Cardiac septum (tissue), 1 donor: ENCODE data around the gene FGD2. TPM values are rescaled to one million over a fixed set of nuclear protein-coding genes. Genes with fewer than 3 reads are reported as not detected.
"Not testable (repeated sequence)": the region's sequence is repeated elsewhere in the genome, so short reads cannot be mapped to it uniquely, and the experiment has no call there.

Experiments used
- DNase-seq: peaks from one replicate; pipeline ENCODE4 v3.0.0-alpha.2; 2020; ENCODE audit warnings: low spot score
- intact Hi-C: fragments of 100-400 bp; cut with DNase I; formaldehyde crosslinking; loops from one replicate; pipeline ENCODE4 v1.14.0; 2022
- total RNA-seq: library from RNA; stranded (reverse); fragmentation: NEBNext Ultra II Directional; extraction: Animal tissue kit (Norgen Biotek cat#: 25700); gene quantifications from one replicate; pipeline ENCODE4 v1.2.1, GENCODE V29; 2021
- donor health status: DM: no; HTN: no; CAD: no.

Gene FGD2
- total RNA-seq, 1 donor from 2014 or later: 2.3 TPM

GRCh38 chr6:37050045-37050853 lies 44.8 kb downstream of the FGD2 start:
- intact Hi-C loops: no loop called here

GRCh38 chr6:37050854-37051137 lies 45.3 kb downstream of the FGD2 start:
- intact Hi-C loops: loop anchor here (1.0 kb wide), 1 partner anchor 122 kb away; no protein-coding TSS in a partner anchor
- DNase-seq: peak; percentile 72

More at GRCh38 chr6:37050045-37050853, 44.8 kb downstream of the FGD2 start:
- peak; percentile 92 for DNase-seq

DNA sequence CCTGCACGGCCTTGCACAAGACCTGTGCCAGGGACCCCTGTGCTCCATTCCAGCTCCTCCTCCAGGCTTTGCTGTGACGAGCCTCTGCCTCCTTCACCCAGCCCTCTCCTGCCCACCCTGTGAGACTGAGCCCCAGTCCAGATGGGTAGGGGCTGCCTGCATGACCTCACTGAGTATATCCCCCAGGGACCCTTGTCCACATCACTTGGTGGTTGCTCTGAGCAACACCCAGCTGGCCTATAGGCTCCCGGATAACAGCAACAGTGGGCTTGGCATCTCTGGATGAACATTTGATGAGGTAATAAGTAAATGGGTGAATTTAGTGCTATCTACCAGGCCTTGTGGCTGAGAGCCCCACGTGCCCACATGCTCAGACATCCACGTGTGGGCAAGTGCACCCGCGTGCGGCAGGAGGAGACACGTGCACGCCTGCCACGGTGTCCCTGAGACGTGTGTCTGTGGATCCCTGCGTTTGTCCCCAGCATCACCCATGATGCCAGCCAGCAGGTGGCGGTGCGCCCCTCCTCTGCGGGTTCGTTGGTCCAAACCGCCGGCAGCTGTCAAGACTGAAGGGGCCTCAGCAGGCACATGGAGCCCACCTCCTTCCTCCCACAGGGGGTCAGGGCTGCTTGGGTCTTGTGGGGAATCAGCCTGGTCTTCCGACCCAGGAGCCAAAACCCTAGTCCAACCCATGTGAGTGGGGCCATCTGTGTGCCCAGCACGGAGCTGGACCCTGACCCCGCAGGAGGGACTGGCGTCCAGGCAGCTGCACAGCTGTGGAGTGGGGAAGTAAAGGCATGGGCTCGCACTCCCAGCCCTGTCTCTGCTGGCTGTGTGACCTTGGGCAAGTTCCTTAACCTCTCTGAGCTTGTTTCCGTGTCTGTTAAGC lies 45.9 kb downstream of the FGD2 start:
- peak; percentile 96 for DNase-seq
- intact Hi-C loops: loop anchor here (1.0 kb wide), 1 partner anchor 121 kb away; no protein-coding TSS in a partner anchor

DNA sequence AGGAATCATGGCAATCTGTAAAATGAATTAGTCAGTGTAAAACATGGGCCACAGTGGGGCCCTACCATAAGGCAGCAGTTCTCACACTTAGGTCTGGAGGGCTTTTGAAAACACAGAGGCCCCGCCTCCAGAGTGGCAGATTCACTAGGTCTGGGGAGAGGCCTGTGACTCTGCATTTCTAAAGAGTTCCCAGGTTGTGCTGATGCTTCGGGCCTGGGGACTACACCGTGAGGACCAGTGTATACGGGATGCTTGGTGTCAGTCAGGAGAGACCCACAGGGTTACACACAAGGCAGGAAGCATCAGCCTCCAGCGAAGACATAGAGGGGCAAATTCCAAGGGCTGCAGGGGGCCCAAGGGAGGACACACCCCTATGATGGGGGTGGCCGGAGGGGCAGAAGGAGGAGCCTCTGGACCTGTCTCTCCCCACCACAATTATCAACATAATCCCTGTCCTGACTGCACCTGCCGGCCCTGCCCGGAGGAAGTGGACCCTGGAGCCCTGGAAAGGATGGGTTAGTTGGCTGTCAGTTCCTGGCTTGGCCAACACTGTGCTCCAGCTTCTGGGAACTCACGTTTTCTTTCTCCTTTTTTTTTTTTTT lies 46.7 kb downstream of the FGD2 start:
- intact Hi-C loops: no loop called here
- DNase-seq: peak; percentile 43

- no peak for DNase-seq
- intact Hi-C loops: no loop called here
Observed at GRCh38 chr6:37053683-37054082, 48.2 kb downstream of the FGD2 start.

DNA sequence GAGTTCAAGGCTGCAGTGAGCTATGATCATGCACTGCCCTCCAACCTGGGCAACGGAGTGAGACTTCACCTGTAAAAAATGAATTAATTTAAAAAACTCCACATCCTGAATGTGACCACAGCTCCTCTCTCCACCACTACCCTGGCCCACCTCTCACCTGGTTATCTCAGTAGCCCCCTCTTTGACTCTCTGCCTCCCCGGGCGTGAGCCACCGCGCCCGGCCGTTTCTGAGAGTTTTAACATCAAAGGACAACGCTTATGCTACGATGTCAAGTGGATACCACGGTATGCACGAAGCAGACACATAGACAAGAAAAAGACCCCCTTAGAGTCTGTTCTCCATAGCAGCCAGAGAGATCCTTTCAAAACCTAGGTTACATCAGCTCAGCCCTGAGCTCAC lies 48.7 kb downstream of the FGD2 start:
- DNase-seq: peak; percentile 15
- intact Hi-C loops: no loop called here

DNA sequence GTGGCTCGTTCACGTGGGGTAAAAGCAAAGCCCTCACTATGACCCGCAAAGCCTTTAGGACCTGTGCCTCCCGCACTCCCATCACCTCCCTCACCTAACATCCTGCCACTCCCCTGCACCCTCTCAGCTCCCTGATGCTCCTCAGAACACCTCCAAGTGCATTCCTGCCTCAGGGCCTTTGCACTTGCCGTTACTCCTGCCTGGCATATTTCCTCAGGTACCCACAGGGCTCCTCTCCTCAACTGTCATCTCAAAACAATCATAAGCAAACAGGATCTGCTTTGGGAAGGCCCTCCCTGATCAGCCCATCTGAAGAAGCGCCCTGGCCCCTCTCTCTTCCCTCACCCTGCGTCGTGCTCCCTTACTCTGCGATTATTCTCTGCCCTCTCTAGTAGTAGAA lies 49.1 kb downstream of the FGD2 start:
- peak; percentile 27 for DNase-seq
- intact Hi-C loops: no loop called here

DNA sequence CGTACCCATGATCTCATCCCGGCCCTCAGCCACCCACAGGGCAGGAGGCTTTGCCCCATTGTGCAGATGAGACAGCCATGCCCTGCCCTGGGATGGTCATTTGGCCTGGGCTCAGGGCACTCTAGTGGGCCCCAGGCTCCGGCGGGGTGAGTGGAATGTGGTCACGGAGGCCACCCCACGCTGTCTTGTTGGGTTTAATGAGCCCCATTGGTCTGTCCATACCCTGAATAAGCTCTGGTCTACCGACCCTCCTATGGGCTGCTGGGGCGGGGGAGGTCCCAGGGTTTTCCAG lies 50.6 kb downstream of the FGD2 start:
- intact Hi-C loops: loop anchor here (5.0 kb wide), 1 partner anchor 71 kb away; no protein-coding TSS in a partner anchor
- no peak for DNase-seq

- intact Hi-C loops: loop anchor here (5.0 kb wide), 1 partner anchor 71 kb away; no protein-coding TSS in a partner anchor
- no peak for DNase-seq
Observed at GRCh38 chr6:37056439-37057127, 51.1 kb downstream of the FGD2 start.

- intact Hi-C loops: loop anchor here (5.0 kb wide), 1 partner anchor 70 kb away; no protein-coding TSS in a partner anchor
Observed at GRCh38 chr6:37057128-37057471, 51.6 kb downstream of the FGD2 start.

GRCh38 chr6:37057678-37058077 lies 52.2 kb downstream of the FGD2 start:
- no peak for DNase-seq
- intact Hi-C loops: loop anchor here (5.0 kb wide), 1 partner anchor 70 kb away; no protein-coding TSS in a partner anchor

More at GRCh38 chr6:37057128-37057471, 51.6 kb downstream of the FGD2 start:
- no peak for DNase-seq

DNA sequence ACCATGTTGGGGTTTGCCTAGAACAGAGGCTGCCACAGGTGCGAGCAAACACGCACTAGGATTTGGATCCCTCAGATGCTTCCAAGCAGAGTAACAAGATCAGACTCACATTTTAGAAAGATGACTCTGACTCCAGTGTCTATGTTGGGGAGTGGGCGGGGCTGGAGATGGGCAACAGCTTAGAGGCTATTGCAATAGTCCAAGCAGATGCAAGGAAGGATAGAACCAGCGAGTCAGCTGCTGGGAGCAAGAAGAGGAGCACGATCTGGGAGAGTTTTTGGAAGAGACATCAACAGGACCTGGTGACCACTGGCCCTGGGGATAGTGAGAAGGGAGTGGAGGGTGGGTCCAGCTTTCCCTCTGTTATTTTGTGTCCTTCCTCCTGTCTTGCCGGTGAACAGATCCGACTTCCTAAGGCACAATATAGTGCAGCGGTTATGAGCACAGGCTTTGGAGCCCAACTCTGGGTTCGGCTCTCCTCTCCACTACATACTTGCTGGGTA lies 52.7 kb downstream of the FGD2 start:
- intact Hi-C loops: loop anchor here (5.0 kb wide), 1 partner anchor 69 kb away; no protein-coding TSS in a partner anchor

GRCh38 chr6:37058984-37059343 lies 53.5 kb downstream of the FGD2 start:
- intact Hi-C loops: loop anchor here (5.0 kb wide), 1 partner anchor 68 kb away; no protein-coding TSS in a partner anchor
- DNase-seq: not testable (repeated sequence)

More for the DNA sequence above, 52.7 kb downstream of the FGD2 start:
- DNase-seq: no peak

DNA sequence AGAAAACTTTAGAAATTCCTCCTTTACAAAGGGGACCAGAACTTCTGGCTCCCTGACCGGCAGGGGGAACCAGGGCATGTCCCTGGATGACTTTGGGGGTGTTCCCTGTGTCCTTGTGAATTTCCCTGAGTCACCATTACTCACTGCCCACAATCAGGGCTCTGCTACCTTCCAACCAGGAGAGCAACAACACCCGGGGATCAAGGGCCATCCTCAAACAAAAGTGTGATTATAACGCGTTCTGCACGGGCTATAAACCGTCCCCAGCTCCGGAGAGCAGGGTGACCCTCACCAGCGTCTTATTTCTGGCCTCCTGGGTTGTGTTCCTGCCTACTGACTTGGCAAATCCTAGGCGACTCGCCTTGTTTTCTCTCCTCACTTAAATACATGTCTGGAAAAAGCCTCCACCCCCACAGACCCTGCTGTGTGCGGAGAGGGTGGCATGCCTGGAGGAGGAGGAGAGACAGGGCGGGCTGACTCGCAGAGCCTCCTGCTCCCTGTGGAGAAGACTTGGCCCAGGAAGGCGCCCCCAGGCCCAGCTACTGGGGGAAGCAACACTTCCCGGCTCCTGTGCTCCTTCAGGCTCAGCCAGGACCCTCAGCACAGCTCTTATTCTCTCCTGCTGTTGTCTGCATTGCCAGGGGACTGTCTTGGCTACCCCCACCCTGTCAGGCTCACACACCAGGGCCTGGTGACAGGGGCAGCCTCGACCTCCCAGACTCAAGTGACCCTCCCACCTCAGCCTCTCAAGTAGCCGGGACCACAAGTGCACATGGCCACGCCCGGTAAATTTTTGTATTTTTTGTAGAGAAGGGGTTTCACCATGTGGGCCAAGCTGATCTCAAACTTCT lies 54.1 kb downstream of the FGD2 start:
- intact Hi-C loops: loop anchor here (5.0 kb wide), 1 partner anchor 68 kb away; no protein-coding TSS in a partner anchor
- DNase-seq: no peak

DNA sequence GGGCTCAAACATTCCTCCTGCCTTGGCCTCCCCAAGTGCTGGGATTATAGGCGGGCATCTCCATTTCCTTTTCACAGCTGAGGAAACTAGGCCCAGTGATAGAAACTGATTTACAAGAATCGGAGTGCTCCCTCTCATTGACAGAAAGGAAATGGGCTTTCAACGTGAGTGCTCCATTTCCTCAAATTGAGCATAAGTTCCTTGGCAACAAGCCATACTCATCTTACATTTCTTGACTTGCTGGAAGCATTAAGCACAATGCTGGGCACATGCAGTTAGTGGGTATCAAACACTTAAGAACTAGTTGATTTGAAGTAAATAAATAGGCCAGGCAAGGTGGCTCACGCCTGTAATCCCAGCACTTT lies 54.7 kb downstream of the FGD2 start:
- intact Hi-C loops: no loop called here
- DNase-seq: no peak

DNA sequence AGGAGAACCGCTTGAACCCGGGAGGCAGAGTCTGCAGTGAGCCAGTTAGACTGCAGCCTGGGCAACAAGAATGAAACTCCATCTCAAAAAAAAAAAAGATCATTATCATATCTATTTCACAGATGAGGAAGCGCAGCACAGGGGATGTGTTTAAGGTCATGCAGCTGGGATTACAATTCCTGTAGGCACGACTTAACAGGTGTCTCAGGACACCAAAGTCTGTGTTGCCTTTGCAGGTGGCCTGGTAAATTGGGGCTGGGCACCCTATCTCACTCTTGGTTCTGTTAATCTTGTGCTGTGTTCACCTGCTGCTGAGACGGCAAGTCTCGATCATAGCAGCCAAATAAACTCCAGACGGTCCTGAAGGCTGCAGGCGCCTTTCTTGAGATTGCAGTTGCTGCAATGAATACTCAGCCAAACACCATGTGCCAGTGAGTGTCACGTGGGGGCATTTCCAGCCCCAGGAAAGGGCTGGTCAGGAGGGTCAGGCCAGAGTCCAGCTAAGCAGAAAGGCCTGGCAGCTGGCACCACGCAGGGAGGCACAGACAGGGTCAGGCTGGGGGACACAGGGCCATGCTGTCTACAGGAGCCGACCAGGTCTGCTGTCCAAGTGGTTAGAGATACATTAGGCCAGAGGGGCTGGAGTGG lies 55.8 kb downstream of the FGD2 start:
- peak; percentile 76 for DNase-seq
- intact Hi-C loops: no loop called here

GRCh38 chr6:37062424-37062823 lies 57.0 kb downstream of the FGD2 start:
- intact Hi-C loops: no loop called here
- no peak for DNase-seq
